Fibroblast of pulmonary artery (primary cell): Measurements from ENCODE around the gene ARL17B.
"Not testable (repeated sequence)": the region's sequence is repeated elsewhere in the genome, so short reads cannot be mapped to it uniquely, and the experiment has no call there.

Experiments
- DNase-seq: peaks from one replicate; pipeline ENCODE4 v3.0.0-alpha.2; 2010; ENCODE audit warnings: low read depth
- H3K4me3 ChIP-seq: replicated peaks from 2 replicates; pipeline ENCODE4 v1.5.1; 2011; ENCODE audit warnings: low read depth, mild to moderate bottlenecking, control low read depth, low read length, moderate library complexity
- TF ChIP-seq, protein P1 (sequence below): IDR thresholded peaks from 2 replicates; pipeline ENCODE4 v1.5.1; 2011; ENCODE audit warnings: mild to moderate bottlenecking, control low read depth, low read length, inconsistent platforms; ENCODE audit errors: missing control alignments

Gene ARL17B

DNA sequence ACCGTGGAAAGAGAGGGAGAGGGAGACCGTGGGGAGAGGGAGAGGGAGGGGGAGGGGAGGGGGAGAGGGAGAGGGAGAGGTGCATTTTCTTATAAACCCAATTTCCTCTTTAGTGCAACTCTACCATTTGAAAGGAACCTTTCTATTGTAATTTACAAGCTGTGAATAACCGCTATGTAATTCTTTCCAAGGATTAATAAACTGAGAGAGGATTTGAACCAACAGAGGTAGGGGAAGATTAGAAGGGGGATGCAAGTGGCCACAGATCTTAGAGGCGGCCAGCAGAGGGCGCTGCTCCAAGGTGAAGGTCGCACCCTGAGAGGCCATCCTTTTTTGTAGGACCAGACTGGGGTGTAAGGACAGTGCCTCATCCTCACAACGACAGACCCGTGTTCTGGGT lies 107.8 kb downstream of the ARL17B start:
- peak; percentile 38 for DNase-seq
- not testable (repeated sequence) for H3K4me3 ChIP-seq
- TF ChIP-seq, protein P1, sequence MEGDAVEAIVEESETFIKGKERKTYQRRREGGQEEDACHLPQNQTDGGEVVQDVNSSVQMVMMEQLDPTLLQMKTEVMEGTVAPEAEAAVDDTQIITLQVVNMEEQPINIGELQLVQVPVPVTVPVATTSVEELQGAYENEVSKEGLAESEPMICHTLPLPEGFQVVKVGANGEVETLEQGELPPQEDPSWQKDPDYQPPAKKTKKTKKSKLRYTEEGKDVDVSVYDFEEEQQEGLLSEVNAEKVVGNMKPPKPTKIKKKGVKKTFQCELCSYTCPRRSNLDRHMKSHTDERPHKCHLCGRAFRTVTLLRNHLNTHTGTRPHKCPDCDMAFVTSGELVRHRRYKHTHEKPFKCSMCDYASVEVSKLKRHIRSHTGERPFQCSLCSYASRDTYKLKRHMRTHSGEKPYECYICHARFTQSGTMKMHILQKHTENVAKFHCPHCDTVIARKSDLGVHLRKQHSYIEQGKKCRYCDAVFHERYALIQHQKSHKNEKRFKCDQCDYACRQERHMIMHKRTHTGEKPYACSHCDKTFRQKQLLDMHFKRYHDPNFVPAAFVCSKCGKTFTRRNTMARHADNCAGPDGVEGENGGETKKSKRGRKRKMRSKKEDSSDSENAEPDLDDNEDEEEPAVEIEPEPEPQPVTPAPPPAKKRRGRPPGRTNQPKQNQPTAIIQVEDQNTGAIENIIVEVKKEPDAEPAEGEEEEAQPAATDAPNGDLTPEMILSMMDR: peak; percentile 49

DNA sequence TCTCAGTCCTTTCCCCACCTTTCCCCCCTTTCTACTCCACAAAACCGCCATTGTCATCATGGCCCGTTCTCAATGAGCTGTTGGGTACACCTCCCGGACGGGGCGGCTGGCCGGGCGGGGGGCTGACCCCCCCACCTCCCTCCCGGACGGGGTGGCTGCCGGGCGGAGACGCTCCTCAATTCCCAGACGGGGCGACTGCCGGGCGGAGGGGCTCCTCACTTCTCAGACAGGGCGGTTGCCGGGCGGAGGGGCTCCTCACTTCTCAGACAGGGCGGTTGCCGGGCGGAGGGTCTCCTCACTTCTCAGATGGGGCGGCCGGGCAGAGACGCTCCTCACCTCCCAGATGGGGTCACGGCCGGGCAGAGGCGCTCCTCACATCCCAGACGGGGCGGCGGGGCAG lies 108.8 kb downstream of the ARL17B start:
- H3K4me3 ChIP-seq, DNase-seq: not testable (repeated sequence)

DNA sequence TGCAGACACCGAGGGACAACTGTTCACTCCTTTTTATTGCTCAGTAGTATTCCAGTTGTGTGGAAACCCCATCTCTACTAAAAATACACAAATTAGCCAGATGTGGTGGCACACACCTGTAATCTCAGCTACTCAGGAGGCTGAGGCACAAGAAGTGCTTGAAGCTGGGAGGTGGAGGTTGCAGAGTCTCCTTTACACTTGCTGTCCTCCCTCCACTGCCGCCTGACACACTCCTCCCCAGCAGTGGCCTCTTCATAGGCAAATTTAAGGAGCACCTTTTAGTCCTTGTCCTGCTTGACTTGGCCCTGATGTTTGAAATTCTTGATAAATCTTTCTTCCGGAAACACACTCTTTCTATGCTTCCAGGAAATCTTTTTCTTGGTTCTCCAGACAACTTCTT lies 112.4 kb downstream of the ARL17B start:
- DNase-seq, H3K4me3 ChIP-seq: not testable (repeated sequence)

GRCh38 chr17:46244949-46245768 lies 116.4 kb downstream of the ARL17B start:
- DNase-seq, H3K4me3 ChIP-seq: not testable (repeated sequence)

DNA sequence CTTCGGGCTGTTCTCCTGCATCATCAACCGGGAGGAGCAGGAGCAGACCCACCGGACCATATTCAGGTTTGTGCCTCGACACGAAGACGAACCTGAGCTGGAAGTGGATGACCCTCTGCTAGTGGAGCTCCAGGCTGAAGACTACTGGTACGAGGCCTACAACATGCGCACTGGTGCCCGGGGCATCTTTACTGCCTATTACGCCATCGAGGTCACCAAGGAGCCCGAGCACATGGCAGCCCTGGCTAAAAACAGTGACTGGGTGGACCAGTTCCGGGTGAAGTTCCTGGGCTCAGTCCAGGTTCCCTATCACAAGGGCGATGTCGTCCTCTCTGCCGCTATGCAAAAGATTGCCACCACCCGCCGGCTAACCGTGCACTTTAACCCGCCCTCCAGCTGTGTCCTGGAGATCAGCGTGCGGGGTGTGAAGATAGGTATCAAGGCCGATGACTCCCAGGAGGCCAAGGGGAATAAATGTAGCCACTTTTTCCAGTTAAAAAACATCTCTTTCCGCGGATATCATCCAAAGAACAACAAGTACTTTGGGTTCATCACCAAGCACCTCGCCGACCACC lies 117.1 kb downstream of the ARL17B start:
- not testable (repeated sequence) for DNase-seq, H3K4me3 ChIP-seq

GRCh38 chr17:46243928-46244327 lies 117.6 kb downstream of the ARL17B start:
- not testable (repeated sequence) for DNase-seq, H3K4me3 ChIP-seq

- not testable (repeated sequence) for H3K4me3 ChIP-seq, DNase-seq
Observed at GRCh38 chr17:46243505-46243904, 118.1 kb downstream of the ARL17B start.

GRCh38 chr17:46231359-46231758 lies 130.2 kb downstream of the ARL17B start:
- DNase-seq, H3K4me3 ChIP-seq: not testable (repeated sequence)

DNA sequence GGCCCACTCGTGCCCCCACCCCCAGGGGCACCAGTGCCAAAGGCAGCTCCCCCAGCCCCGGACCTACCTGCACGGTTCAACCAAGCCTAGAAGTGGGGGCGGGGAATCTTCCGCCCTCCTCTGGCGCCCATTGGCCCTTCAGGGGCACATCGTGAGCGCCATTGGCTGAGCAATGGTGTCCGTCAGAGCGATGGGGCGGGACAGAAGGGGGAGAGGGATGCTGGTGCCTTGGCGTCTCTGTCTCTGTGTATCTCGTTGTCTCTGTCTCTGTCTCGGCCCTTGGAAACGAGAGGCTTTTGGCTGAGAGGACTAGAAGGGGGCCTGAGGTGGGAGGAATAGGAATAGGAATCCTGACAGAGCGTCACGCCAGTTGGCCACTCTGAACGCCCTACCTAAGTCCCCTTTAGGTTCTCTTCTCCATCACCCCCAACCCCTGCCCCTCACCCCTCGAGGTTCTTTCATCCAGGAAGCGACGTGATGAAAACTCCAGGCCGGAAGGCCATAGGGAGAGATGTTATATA lies 136.2 kb downstream of the ARL17B start:
- DNase-seq: peak; percentile 82
- H3K4me3 ChIP-seq: peak overlapping the region; percentile 47

- DNase-seq: not testable (repeated sequence)
- peak overlapping the region; percentile 47 for H3K4me3 ChIP-seq
Observed at GRCh38 chr17:46224864-46225263, 136.7 kb downstream of the ARL17B start.
